Breast epithelium (tissue), 4 donors: ENCODE data around the gene DPYSL3. TPM values are rescaled to one million over a fixed set of nuclear protein-coding genes. Genes with fewer than 3 reads are reported as not detected.
A peak's percentile ranks its signal among the peaks of the same experiment; 100 is the strongest.

Experiments used
- DNase-seq, 2 donors: peaks; one replicate each; pipeline ENCODE4 v3.0.0-alpha.2; 2019; ENCODE audit warnings: low spot score in 2 of 2
- H3K27ac ChIP-seq, 2 donors: fragments of 200-600 bp; sonication (generic) in 1 of 2; one replicate each; pipeline ENCODE4 v1.5.1; 2016 to 2019; ENCODE audit warnings: mild to moderate bottlenecking in 1 of 2
- H3K27me3 ChIP-seq, 2 donors: fragments of 200-600 bp; sonication (generic) in 1 of 2; one replicate each; pipeline versions ENCODE4 v1.5.1 to v1.6.0; 2017 to 2019; ENCODE audit warnings: control low read depth in 1 of 2, mild to moderate bottlenecking in 1 of 2
- H3K36me3 ChIP-seq: fragments of 200-600 bp; one replicate; pipeline ENCODE4 v1.5.1; 2019
- H3K4me1 ChIP-seq, 2 donors: fragments of 200-600 bp; sonication (generic); one replicate each; pipeline ENCODE4 v1.5.1; 2016 to 2019; ENCODE audit warnings: control low read depth in 1 of 2
- H3K4me3 ChIP-seq, 3 donors: fragments of 200-600 bp; sonication (generic); 1 replicate in 2 of 3; 2 replicates in 1 of 3; pipeline ENCODE4 v1.5.1; 2016 to 2019; ENCODE audit warnings: mild to moderate bottlenecking in 3 of 3, moderate library complexity in 2 of 3
- H3K9me3 ChIP-seq, 2 donors: fragments of 200-600 bp; sonication (generic) in 1 of 2; one replicate each; pipeline ENCODE4 v1.5.1; 2016 to 2019; ENCODE audit warnings: control low read depth in 1 of 2
- CTCF ChIP-seq, 3 donors: fragments of 450-650 bp; IDR thresholded peaks; one replicate each; pipeline ENCODE4 v1.5.1; 2016 to 2017; ENCODE audit warnings: antibody characterized with exemption in 3 of 3, mild to moderate bottlenecking in 3 of 3, moderate library complexity in 3 of 3
- POLR2A ChIP-seq: fragments of 450-650 bp; IDR thresholded peaks from one replicate; pipeline ENCODE4 v1.6.1; 2016; ENCODE audit warnings: antibody characterized with exemption, mild to moderate bottlenecking, moderate library complexity
- POLR2AphosphoS5 ChIP-seq, 3 donors: sonication (generic); formaldehyde crosslinking; IDR thresholded peaks; one replicate each; pipeline ENCODE4 v1.6.1; 2017; ENCODE audit warnings: antibody characterized with exemption in 3 of 3
- intact Hi-C: fragments of 100-400 bp; cut with DNase I; formaldehyde crosslinking; loops from one replicate; pipeline ENCODE4 v1.15.1; 2023; ENCODE audit warnings: low total_unique reads
- total RNA-seq, 3 donors: library from RNA; depleted of rRNA; stranded (reverse); fragments of >200 nt; gene quantifications; one replicate each; pipeline ENCODE4 v1.1.0, GENCODE V29; 2016

The DPYSL3 gene
- total RNA-seq, 3 donors from 2014 or later, result 34.4 to 73.1 (median 34.7) TPM

- Histone ChIP-seq H3K27me3 (no peaks in the 10 kb centered on the region), H3K4me1 (no peaks in the 10 kb centered on the region), H3K36me3 (no peaks in the 10 kb centered on the region), H3K9me3 (no peaks in the 10 kb centered on the region), H3K4me3 (no peak overlapping the region), H3K27ac (peak overlapping the region in 1 of 2 donors; percentile 72)
- DNase-seq, result peak in 1 of 2 donors; percentile 22
- TF ChIP-seq CTCF (IDR thresholded peaks at IDR 0.05) (no peak), POLR2AphosphoS5 (IDR thresholded peaks at IDR 0.05) (peak in 2 of 3 donors; percentile 39 to 62), POLR2A (no peak)
- intact Hi-C loops, result no loop called here
Measured at GRCh38 chr5:147396070-147396823, 113.6 kb downstream of the DPYSL3 start.

GRCh38 chr5:147393874-147394672 is 115.8 kb downstream of the DPYSL3 start:
- no peaks in the 10 kb centered on the region for H3K9me3 ChIP-seq
- H3K36me3 ChIP-seq, result no peaks in the 10 kb centered on the region
- no peaks in the 10 kb centered on the region for H3K27me3 ChIP-seq
- no peaks in the 10 kb centered on the region for H3K4me1 ChIP-seq
- TF ChIP-seq POLR2AphosphoS5 (IDR thresholded peaks at IDR 0.05) (no peak), CTCF (IDR thresholded peaks at IDR 0.05) (no peak), POLR2A (no peak)
- H3K27ac ChIP-seq, result no peak overlapping the region
- intact Hi-C loops, result no loop called here
- H3K4me3 ChIP-seq, result no peak overlapping the region
- DNase-seq, result no peak

- intact Hi-C loops, result no loop called here
- TF ChIP-seq POLR2A, result no peak
- TF ChIP-seq CTCF (IDR thresholded peaks at IDR 0.05), result peak in 2 of 3 donors; percentile 13 to 32
- TF ChIP-seq POLR2AphosphoS5 (IDR thresholded peaks at IDR 0.05), result no peak
- H3K9me3 ChIP-seq, result no peaks in the 10 kb centered on the region
- H3K36me3 ChIP-seq, result no peaks in the 10 kb centered on the region
- no peak overlapping the region for H3K27ac ChIP-seq
- H3K4me3 ChIP-seq, result no peak overlapping the region
- H3K4me1 ChIP-seq, result no peaks in the 10 kb centered on the region
- no peaks in the 10 kb centered on the region for H3K27me3 ChIP-seq
- no peak for DNase-seq
Measured at GRCh38 chr5:147391781-147392180, 118.1 kb downstream of the DPYSL3 start.

GRCh38 chr5:147390654-147391225 is 119.1 kb downstream of the DPYSL3 start:
- no peaks in the 10 kb centered on the region for H3K36me3 ChIP-seq
- H3K4me1 ChIP-seq, result no peaks in the 10 kb centered on the region
- H3K4me3 ChIP-seq, result no peak overlapping the region
- H3K9me3 ChIP-seq, result no peaks in the 10 kb centered on the region
- intact Hi-C loops, result no loop called here
- no peaks in the 10 kb centered on the region for H3K27me3 ChIP-seq
- TF ChIP-seq POLR2A (no peak), CTCF (IDR thresholded peaks at IDR 0.05) (no peak), POLR2AphosphoS5 (IDR thresholded peaks at IDR 0.05) (no peak)
- DNase-seq, result no peak
- no peak overlapping the region for H3K27ac ChIP-seq
